Measurements from ENCODE around the gene B4GALT1.

DNA sequence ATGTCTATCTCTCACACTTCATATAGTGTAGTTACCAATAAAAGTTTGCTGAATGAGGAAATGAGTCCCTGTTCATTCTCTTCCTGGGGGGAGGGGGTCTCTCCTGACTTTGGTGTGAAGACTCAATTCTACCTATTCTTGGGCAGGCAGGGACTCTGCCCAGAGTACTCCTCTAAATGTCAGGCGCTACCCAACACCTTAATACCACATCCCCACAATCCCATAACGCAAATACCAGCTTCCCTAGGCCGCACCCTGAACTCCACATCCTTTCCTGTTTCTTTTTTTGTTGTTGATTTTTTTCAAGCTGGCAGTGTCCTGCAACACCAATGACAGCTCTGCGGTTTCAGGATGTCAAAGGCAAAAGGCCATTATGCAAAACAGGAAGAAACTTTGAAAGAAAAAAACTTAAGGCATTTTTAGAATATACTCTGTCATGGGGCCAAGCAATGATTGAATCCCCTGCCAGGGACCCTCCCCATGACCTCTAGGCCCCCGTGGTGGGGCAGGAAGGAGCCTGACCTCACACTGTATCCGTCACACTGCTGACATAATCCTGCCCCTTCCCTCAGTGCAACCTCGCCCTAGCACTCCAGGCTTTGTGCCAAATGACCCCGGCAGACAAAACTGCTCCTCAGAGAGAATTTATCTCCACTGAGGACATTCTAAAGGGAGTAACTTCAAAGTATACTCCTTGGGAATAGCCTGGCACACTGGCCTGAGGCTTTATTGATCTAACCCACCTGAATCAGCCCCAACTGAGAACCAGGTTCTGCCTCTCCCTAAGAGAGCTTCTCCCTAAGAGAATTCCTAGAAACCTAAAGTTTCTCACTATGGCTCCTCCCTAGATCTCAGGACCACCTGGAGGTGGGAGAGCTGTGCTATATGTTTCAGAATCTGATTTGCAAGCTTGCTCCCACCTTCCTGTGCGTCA lies 8.0 kb downstream of the B4GALT1 start:
- TF ChIP-seq CTCF (IDR thresholded peaks at IDR 0.05) (no peak), POLR2A (IDR thresholded peaks at IDR 0.05) (no peak)

All from uterus (tissue), 2 donors.